Transverse colon (tissue), 3 donors: ENCODE results near the gene TBC1D20.

ENCODE experiments used
- EP300 ChIP-seq: sonication (generic); formaldehyde crosslinking; IDR thresholded peaks from one replicate; pipeline ENCODE4 v1.6.1; 2017; ENCODE audit warnings: antibody characterized with exemption, low read depth
- TF ChIP-seq, protein P1 (sequence below), 5 experiments: fragments of 200-600 bp in 3 of 5; fragments of 450-650 bp in 2 of 5; sonication (generic) in 3 of 5; IDR thresholded peaks; 1 replicate in 2 of 5; 2 replicates in 3 of 5; pipeline ENCODE4 v1.5.1; 2016 to 2017; ENCODE audit warnings: antibody characterized with exemption in 5 of 5, inconsistent platforms in 3 of 5, mild to moderate bottlenecking in 2 of 5, moderate library complexity in 1 of 5

- TF ChIP-seq, protein P1, sequence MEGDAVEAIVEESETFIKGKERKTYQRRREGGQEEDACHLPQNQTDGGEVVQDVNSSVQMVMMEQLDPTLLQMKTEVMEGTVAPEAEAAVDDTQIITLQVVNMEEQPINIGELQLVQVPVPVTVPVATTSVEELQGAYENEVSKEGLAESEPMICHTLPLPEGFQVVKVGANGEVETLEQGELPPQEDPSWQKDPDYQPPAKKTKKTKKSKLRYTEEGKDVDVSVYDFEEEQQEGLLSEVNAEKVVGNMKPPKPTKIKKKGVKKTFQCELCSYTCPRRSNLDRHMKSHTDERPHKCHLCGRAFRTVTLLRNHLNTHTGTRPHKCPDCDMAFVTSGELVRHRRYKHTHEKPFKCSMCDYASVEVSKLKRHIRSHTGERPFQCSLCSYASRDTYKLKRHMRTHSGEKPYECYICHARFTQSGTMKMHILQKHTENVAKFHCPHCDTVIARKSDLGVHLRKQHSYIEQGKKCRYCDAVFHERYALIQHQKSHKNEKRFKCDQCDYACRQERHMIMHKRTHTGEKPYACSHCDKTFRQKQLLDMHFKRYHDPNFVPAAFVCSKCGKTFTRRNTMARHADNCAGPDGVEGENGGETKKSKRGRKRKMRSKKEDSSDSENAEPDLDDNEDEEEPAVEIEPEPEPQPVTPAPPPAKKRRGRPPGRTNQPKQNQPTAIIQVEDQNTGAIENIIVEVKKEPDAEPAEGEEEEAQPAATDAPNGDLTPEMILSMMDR (IDR thresholded peaks at IDR 0.05): no peak
- no peak for TF ChIP-seq EP300
Observed at GRCh38 chr20:444862-445426, 17.4 kb downstream of the TBC1D20 start.
